Measurements from ENCODE around the gene MAPK7.

GRCh38 chr17:19417611-19418010 lies 39.3 kb downstream of the MAPK7 start:
- TF ChIP-seq POLR2A (IDR thresholded peaks at IDR 0.05; ENCODE audit: low read depth, low read length) (no peak), MXI1 (IDR thresholded peaks at IDR 0.05; ENCODE audit: borderline replicate concordance, low read depth, low read length) (no peak), RAD21 (IDR thresholded peaks at IDR 0.05; ENCODE audit: low read length) (no peak), FOS (IDR thresholded peaks at IDR 0.05; ENCODE audit: low read depth, low read length) (no peak), MAZ (IDR thresholded peaks at IDR 0.05; ENCODE audit: borderline replicate concordance, low read depth, low read length) (no peak), SMC3 (IDR thresholded peaks at IDR 0.05; ENCODE audit: low read depth, low read length) (no peak), NFE2L2 (IDR thresholded peaks at IDR 0.05; ENCODE audit: low read depth, low read length) (no peak), BHLHE40 (IDR thresholded peaks at IDR 0.05; ENCODE audit: low read depth, low read length) (no peak), RCOR1 (IDR thresholded peaks at IDR 0.05; ENCODE audit: insufficient replicate concordance, low read length) (no peak), RFX5 (IDR thresholded peaks at IDR 0.05; ENCODE audit: low read depth, low read length) (no peak)
- TF ChIP-seq, protein P1, sequence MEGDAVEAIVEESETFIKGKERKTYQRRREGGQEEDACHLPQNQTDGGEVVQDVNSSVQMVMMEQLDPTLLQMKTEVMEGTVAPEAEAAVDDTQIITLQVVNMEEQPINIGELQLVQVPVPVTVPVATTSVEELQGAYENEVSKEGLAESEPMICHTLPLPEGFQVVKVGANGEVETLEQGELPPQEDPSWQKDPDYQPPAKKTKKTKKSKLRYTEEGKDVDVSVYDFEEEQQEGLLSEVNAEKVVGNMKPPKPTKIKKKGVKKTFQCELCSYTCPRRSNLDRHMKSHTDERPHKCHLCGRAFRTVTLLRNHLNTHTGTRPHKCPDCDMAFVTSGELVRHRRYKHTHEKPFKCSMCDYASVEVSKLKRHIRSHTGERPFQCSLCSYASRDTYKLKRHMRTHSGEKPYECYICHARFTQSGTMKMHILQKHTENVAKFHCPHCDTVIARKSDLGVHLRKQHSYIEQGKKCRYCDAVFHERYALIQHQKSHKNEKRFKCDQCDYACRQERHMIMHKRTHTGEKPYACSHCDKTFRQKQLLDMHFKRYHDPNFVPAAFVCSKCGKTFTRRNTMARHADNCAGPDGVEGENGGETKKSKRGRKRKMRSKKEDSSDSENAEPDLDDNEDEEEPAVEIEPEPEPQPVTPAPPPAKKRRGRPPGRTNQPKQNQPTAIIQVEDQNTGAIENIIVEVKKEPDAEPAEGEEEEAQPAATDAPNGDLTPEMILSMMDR (conservative IDR thresholded peaks at IDR 0.05; ENCODE audit: low read depth, low read length) = no peak

All from IMR-90 (cell line).